Upper lobe of left lung (tissue), 6 donors: Measurements from ENCODE around the gene ADISSP. TPM values are rescaled to one million over a fixed set of nuclear protein-coding genes. Genes with fewer than 3 reads are reported as not detected.

Experiments
- ATAC-seq, 2 donors: fragments of 200-7000 bp; cut with Tn5 transposase; one replicate each; pipeline ENCODE4 v1.9.1; 2022; ENCODE audit warnings: mild to moderate bottlenecking in 2 of 2, moderate library complexity in 2 of 2; ENCODE audit not compliant: low FRiP score in 2 of 2
- DNase-seq, 2 donors: peaks; one replicate each; pipeline ENCODE4 v3.0.0-alpha.2; 2019 to 2020
- H3K27ac ChIP-seq, 4 donors: fragments of 200-600 bp; sonication (generic); one replicate each; pipeline ENCODE4 v1.5.1; 2016 to 2019
- H3K27me3 ChIP-seq, 4 donors: fragments of 200-600 bp; sonication (generic); one replicate each; pipeline ENCODE4 v1.5.1; 2017 to 2019
- H3K36me3 ChIP-seq, 4 donors: fragments of 200-600 bp; sonication (generic); one replicate each; pipeline ENCODE4 v1.5.1; 2016 to 2019
- H3K4me1 ChIP-seq, 4 donors: fragments of 200-600 bp; sonication (generic); one replicate each; pipeline ENCODE4 v1.5.1; 2018 to 2019
- H3K4me3 ChIP-seq, 4 donors: fragments of 200-600 bp; sonication (generic); one replicate each; pipeline ENCODE4 v1.5.1; 2017 to 2019; ENCODE audit warnings: mild to moderate bottlenecking in 2 of 4, moderate library complexity in 1 of 4
- H3K9me3 ChIP-seq, 4 donors: fragments of 200-600 bp; sonication (generic); one replicate each; pipeline ENCODE4 v1.5.1; 2018 to 2019
- EP300 ChIP-seq, 4 donors: sonication (generic); formaldehyde crosslinking; IDR thresholded peaks; one replicate each; pipeline ENCODE4 v1.5.1; 2017; ENCODE audit warnings: antibody characterized with exemption in 4 of 4, control low read depth in 2 of 4
- POLR2A ChIP-seq, 4 donors: fragments of 450-650 bp; IDR thresholded peaks; one replicate each; pipeline ENCODE4 v1.5.1; 2016 to 2017; ENCODE audit warnings: antibody characterized with exemption in 4 of 4, mild to moderate bottlenecking in 2 of 4
- POLR2AphosphoS5 ChIP-seq, 2 donors: sonication (generic); formaldehyde crosslinking; IDR thresholded peaks; one replicate each; pipeline ENCODE4 v1.5.1; 2017; ENCODE audit warnings: antibody characterized with exemption in 2 of 2
- WGBS, 2 donors: methylation state at CpG; one replicate each; pipeline ENCODE4 v1.1.5; 2017 to 2018; 5-methylcytosine and 5-hydroxymethylcytosine counted together
- total RNA-seq, 6 donors: library from RNA; depleted of rRNA in 4 of 6; stranded (reverse); fragments of >200 nt in 4 of 6; gene quantifications; one replicate each; pipeline versions ENCODE4 v1.1.0 to v1.2.1, GENCODE V29; 2016 to 2021
- TF ChIP-seq, protein P1 (sequence below), 6 experiments: fragments of 450-650 bp in 4 of 6; fragments of 200-600 bp in 2 of 6; sonication (generic) in 2 of 6; IDR thresholded peaks; one replicate each; pipeline ENCODE4 v1.5.1; 2016 to 2019; ENCODE audit warnings: antibody characterized with exemption in 6 of 6
- donor health status: DM: no; HTN: no; CAD: no; lungs with moderate emphysema.
- donor health status: DM: no; HTN: yes; CAD: no; lungs with severe emphysema.

The ADISSP gene
- total RNA-seq, 6 donors from 2014 or later = 6.7 to 41.9 (median 39.1) TPM

DNA sequence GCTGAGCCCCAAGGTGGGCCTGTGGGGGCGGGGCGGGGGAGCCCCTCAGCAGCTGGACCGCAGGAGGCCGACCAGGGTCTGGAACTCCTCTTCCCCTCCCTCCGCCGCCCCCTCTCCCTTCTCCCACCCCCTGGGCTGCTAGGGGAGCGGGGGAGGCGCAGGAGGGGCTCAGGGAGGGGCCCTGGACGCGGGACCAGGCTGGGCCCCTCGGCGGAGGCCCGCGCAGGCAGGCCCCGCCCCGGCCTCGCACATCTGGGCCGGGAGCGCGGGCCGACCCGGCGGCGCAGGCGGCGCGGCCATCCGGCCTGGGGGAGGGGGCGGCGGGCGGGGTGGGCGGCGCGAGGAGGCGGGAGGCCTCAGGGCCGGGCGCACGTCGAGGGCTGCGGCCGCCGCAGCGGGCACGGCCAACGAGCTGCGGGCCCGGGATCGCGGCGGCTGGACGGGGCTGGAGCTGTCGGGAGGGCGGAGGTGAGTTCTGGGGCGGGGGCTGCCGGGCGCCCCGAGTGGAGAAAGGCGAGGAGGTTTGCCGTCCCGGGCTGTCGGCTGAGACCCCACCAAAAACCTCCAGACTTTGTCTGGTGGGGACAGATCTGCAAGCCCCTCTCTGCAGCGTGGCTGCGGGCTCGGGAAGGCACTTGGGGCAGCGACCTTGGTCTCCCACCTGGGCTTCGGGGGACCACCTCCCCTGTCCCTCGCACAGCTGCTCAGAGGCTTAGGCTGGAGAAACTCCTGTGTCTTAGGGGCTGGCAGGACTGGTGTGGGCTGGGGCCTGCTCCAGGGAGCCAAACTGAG, 35.0 kb downstream of the ADISSP start, which contains the start of gene HSPA12B:
Gene HSPA12B, plus strand, starts transcription at position 359 of the 792 bp plus-strand sequence. CDS start 5,990 bp downstream, outside the sequence.
- Histone ChIP-seq H3K4me1 (peaks cover 49 to 65% (median 56%) of the 10 kb centered on the region in 4 donors), H3K27me3 (peaks cover 0 to 13% (median 2%) of the 10 kb centered on the region in 4 donors), H3K9me3 (no peaks in the 10 kb centered on the region), H3K36me3 (peaks cover 0 to 7% (median 0%) of the 10 kb centered on the region in 4 donors), H3K27ac (peak within 1 kb of the TSS; percentile 80 to 89 (median 84)), H3K4me3 (peak within 1 kb of the TSS; percentile 52 to 58 (median 55))
- ATAC-seq (peak in 1 of 2 donors; percentile 65), DNase-seq (peak in 1 of 2 donors; percentile 84)
- no peak for TF ChIP-seq POLR2A (IDR thresholded peaks at IDR 0.05)
- no peak for TF ChIP-seq POLR2AphosphoS5 (IDR thresholded peaks at IDR 0.05)
- WGBS, 2 donors = 10 to 50% methylated on average over 1 to 13 of the region's 67 CpGs

- WGBS, 2 donors = 80 to 89% methylated on average over 5 to 13 of the region's 16 CpGs
- Histone ChIP-seq H3K27ac (peak overlapping the region; percentile 80 to 89 (median 83)), H3K4me3 (peak overlapping the region in 2 of 4 donors; percentile 53 to 57), H3K9me3 (no peaks in the 10 kb centered on the region), H3K27me3 (peaks cover 0 to 13% (median 2%) of the 10 kb centered on the region in 4 donors), H3K4me1 (peaks cover 43 to 65% (median 53%) of the 10 kb centered on the region in 4 donors), H3K36me3 (peaks cover 0 to 7% (median 0%) of the 10 kb centered on the region in 4 donors)
- TF ChIP-seq EP300 (IDR thresholded peaks at IDR 0.05) = no peak
- TF ChIP-seq, protein P1, sequence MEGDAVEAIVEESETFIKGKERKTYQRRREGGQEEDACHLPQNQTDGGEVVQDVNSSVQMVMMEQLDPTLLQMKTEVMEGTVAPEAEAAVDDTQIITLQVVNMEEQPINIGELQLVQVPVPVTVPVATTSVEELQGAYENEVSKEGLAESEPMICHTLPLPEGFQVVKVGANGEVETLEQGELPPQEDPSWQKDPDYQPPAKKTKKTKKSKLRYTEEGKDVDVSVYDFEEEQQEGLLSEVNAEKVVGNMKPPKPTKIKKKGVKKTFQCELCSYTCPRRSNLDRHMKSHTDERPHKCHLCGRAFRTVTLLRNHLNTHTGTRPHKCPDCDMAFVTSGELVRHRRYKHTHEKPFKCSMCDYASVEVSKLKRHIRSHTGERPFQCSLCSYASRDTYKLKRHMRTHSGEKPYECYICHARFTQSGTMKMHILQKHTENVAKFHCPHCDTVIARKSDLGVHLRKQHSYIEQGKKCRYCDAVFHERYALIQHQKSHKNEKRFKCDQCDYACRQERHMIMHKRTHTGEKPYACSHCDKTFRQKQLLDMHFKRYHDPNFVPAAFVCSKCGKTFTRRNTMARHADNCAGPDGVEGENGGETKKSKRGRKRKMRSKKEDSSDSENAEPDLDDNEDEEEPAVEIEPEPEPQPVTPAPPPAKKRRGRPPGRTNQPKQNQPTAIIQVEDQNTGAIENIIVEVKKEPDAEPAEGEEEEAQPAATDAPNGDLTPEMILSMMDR (IDR thresholded peaks at IDR 0.05) = no peak
- TF ChIP-seq POLR2AphosphoS5 (IDR thresholded peaks at IDR 0.05) = no peak
- no peak for TF ChIP-seq POLR2A (IDR thresholded peaks at IDR 0.05)
- DNase-seq (no peak), ATAC-seq (no peak)
Observed at GRCh38 chr20:3731944-3732326, 35.6 kb downstream of the ADISSP start.

DNA sequence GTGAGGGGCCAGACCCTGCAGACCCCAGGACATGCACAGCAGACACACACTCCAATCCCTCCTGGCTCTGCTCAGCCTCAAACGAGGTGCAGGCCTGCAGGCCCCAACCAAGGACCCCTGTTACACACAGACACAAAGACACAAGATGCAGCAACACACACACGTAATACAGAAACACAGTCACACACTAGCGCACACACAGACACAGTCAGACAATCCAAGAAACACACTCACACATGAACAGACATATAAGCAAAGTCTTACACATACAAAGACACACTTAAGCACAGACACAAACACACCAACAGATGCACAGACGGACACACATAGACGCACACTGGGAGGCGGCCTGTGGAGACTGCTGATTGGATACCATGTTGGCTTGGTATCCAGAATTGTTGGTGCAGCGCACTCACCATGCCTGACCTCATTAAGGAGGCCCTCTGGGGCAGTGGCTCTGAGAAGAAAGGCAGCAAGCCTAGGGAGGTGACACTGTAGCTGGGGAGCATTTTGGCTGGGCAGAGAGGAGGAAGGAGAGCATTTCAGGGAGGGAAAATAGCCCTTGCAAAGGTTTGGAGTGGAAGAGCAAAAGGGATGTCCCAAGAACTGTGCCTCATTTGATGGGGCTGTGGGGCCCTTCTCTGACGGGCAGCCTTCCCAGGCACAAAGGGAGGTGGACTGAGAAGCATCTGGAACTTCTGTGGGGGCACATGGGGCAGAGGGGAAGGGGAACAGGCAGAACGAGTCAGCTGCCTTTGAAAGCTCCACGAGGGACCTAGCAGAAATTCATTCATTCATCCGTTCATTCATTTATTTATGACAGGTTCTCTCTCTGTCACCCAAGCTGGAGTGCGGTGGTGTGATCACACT, 36.5 kb downstream of the ADISSP start:
- Histone ChIP-seq H3K4me1 (peaks cover 37 to 62% (median 45%) of the 10 kb centered on the region in 4 donors), H3K27me3 (peaks cover 0 to 13% (median 2%) of the 10 kb centered on the region in 4 donors), H3K4me3 (no peak overlapping the region), H3K36me3 (peaks cover 0 to 2% (median 0%) of the 10 kb centered on the region in 4 donors), H3K9me3 (no peaks in the 10 kb centered on the region), H3K27ac (peak overlapping the region; percentile 35 to 89 (median 81))
- DNase-seq (no peak), ATAC-seq (no peak)
- TF ChIP-seq POLR2AphosphoS5 (IDR thresholded peaks at IDR 0.05) = no peak
- TF ChIP-seq EP300 (IDR thresholded peaks at IDR 0.05) = no peak
- TF ChIP-seq POLR2A (IDR thresholded peaks at IDR 0.05) = no peak
- 83 to 87% methylated on average over 11 to 12 of the region's 12 CpGs for WGBS, 2 donors

DNA sequence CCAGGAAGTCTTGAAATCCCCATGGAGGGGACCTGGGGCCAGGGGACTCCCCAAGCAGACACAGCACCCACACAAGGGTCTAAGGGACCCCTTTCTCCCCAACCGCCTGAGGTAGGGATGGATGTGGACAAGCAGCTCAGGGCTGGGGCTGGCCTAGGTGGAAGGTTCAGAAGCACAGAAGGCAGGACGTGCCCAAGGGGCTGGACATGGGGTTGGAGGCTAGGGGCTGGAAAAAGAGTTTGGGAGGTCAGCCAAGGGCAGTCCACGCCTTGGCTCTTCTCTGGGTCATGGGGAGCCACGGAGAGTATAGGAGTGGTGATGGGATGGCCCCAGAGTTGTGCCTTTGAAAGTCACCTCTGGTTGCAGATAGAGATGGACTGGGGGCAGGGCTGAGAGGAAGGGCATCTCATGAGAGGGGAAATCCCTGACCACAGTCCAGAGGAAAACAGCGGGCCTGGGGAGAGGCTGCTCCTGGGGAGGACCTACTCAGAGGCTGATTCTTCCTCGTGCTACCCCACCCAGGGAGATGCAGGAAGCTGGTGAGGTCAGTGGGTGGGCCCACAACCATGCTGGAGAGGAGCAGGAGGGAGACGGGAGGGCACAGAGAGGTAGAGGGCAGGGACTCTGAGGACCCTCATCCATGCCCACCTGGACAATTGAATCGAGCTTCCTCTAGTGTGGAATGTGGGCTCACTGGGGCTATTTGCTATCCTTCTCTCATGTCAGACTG, 37.6 kb downstream of the ADISSP start:
- peak in 1 of 2 donors; percentile 30 for TF ChIP-seq POLR2AphosphoS5 (IDR thresholded peaks at IDR 0.05)
- TF ChIP-seq POLR2A (IDR thresholded peaks at IDR 0.05) = no peak
- peak in 1 of 4 donors; percentile 10 for TF ChIP-seq EP300 (IDR thresholded peaks at IDR 0.05)
- Histone ChIP-seq H3K4me1 (peaks cover 26 to 52% (median 39%) of the 10 kb centered on the region in 4 donors), H3K4me3 (no peak overlapping the region), H3K9me3 (no peaks in the 10 kb centered on the region), H3K36me3 (no peaks in the 10 kb centered on the region), H3K27ac (peak overlapping the region; percentile 48 to 89 (median 59)), H3K27me3 (peaks cover 0 to 13% (median 2%) of the 10 kb centered on the region in 4 donors)
- DNase-seq (no peak), ATAC-seq (peak in 1 of 2 donors; percentile 5)
- 54 to 65% methylated on average over 7 to 8 of the region's 8 CpGs for WGBS, 2 donors

- TF ChIP-seq POLR2AphosphoS5 (IDR thresholded peaks at IDR 0.05) = no peak
- no peak for TF ChIP-seq EP300 (IDR thresholded peaks at IDR 0.05)
- TF ChIP-seq, protein P1 (IDR thresholded peaks at IDR 0.05) = no peak
- no peak for TF ChIP-seq POLR2A (IDR thresholded peaks at IDR 0.05)
- WGBS, 2 donors = 90 to 100% methylated on average over 3 to 6 of the region's 6 CpGs
- Histone ChIP-seq H3K9me3 (no peaks in the 10 kb centered on the region), H3K27ac (peak overlapping the region in 3 of 4 donors; percentile 36 to 60 (median 50)), H3K36me3 (no peaks in the 10 kb centered on the region), H3K4me3 (no peak overlapping the region), H3K27me3 (peaks cover 0 to 13% (median 2%) of the 10 kb centered on the region in 4 donors), H3K4me1 (peaks cover 20 to 46% (median 34%) of the 10 kb centered on the region in 4 donors)
- no peak for DNase-seq
- ATAC-seq = no peak
Observed at GRCh38 chr20:3729378-3729777, 38.2 kb downstream of the ADISSP start.
